GM13977 (cell line): ENCODE data around the gene PSMC5.
A peak's percentile ranks its signal among the peaks of the same experiment; 100 is the strongest.

ENCODE experiments used
- DNase-seq: peaks from one replicate; pipeline ENCODE4 v3.0.0; 2012; ENCODE audit warnings: low spot score
- in situ Hi-C: fragments of 300-500 bp; cut with MboI; formaldehyde crosslinking; loops from one replicate; pipeline ENCODE4 v1.12.0; 2022; ENCODE audit warnings: low sequenced_read_pairs, low pct_unique_long_range_greater_than_20kb, mixed read lengths, inconsistent platforms; ENCODE audit not compliant: unreplicated experiment
- TF ChIP-seq, protein P1 (sequence below): IDR thresholded peaks from 2 replicates; pipeline ENCODE4 v1.5.1; 2012; ENCODE audit warnings: mild to moderate bottlenecking, control low read depth; ENCODE audit not compliant: insufficient read depth; ENCODE audit errors: extremely low read depth, missing control alignments

The PSMC5 gene

GRCh38 chr17:63832014-63832413 lies 4.8 kb downstream of the PSMC5 start:
- no peak for DNase-seq
- TF ChIP-seq, protein P1, sequence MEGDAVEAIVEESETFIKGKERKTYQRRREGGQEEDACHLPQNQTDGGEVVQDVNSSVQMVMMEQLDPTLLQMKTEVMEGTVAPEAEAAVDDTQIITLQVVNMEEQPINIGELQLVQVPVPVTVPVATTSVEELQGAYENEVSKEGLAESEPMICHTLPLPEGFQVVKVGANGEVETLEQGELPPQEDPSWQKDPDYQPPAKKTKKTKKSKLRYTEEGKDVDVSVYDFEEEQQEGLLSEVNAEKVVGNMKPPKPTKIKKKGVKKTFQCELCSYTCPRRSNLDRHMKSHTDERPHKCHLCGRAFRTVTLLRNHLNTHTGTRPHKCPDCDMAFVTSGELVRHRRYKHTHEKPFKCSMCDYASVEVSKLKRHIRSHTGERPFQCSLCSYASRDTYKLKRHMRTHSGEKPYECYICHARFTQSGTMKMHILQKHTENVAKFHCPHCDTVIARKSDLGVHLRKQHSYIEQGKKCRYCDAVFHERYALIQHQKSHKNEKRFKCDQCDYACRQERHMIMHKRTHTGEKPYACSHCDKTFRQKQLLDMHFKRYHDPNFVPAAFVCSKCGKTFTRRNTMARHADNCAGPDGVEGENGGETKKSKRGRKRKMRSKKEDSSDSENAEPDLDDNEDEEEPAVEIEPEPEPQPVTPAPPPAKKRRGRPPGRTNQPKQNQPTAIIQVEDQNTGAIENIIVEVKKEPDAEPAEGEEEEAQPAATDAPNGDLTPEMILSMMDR: no peak
- in situ Hi-C loops: loop anchor here (25.0 kb wide), 1 partner anchor 395 kb away; the partner anchor contains the start of gene CYB561

GRCh38 chr17:63832455-63832854 lies 5.2 kb downstream of the PSMC5 start:
- in situ Hi-C loops: loop anchor here (25.0 kb wide), 1 partner anchor 395 kb away; the partner anchor contains the start of gene CYB561
- DNase-seq: no peak
- TF ChIP-seq, protein P1: no peak

DNA sequence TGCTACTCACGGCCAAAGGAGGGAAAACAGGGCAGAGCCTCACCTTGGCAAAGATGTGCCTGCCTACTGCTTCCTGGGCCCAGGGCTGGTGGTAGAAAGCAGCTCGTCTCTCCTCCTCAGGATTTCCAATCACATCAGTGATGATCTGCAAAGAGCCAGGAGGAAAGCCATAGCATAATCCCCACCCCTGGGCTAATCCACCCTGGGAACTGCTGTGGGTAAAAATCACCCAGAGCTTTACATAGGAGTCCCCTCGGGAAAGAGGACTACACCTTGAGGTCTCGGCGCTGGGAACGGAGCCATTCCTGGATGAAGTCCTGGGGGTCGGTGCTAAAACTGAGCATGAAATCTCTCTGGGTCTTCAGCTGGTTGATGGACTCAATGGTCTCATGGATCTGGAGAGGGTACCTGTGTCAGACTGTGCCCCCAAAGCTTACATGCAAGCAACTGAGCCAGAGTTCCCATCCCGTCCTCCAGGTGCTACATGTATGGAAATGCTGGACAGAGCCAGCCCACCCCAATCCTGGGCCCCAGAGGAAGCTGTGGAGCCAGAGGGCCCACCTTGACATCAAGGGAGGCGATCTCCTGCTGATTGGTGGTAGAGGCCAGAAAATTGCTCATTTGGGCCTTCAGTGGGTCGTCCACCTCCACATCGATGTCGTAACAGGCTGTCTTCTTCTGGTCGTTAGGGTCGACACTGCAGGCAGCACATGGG lies 6.0 kb downstream of the PSMC5 start:
- no peak for DNase-seq
- TF ChIP-seq, protein P1: no peak
- in situ Hi-C loops: loop anchor here (25.0 kb wide), 1 partner anchor 396 kb away; the partner anchor contains the start of gene CYB561

- no peak for DNase-seq
- TF ChIP-seq, protein P1: no peak
- in situ Hi-C loops: loop anchor here (25.0 kb wide), 1 partner anchor 397 kb away; the partner anchor contains the start of gene CYB561
Observed at GRCh38 chr17:63833741-63834373, 6.6 kb downstream of the PSMC5 start.

GRCh38 chr17:63834431-63835166 lies 7.4 kb downstream of the PSMC5 start:
- in situ Hi-C loops: loop anchor here (25.0 kb wide), 1 partner anchor 397 kb away; the partner anchor contains the start of gene CYB561
- TF ChIP-seq, protein P1: peak; percentile 59
- peak; percentile 45 for DNase-seq

- DNase-seq: no peak
- in situ Hi-C loops: loop anchor here (25.0 kb wide), 1 partner anchor 398 kb away; the partner anchor contains the start of gene CYB561
- TF ChIP-seq, protein P1: no peak
Observed at GRCh38 chr17:63835167-63835720, 8.0 kb downstream of the PSMC5 start.
